NCI-H1436 treated with DMSO at 0.1 percent for 48 hours (cell line): ENCODE results near the gene LEMD2.

Source experiments
- DNase-seq: peaks from one replicate; lab custom pipeline; 2025; lab: John Stamatoyannopoulos, UW

LEMD2 gene

GRCh38 chr6:33794910-33795623, 6.1 kb upstream of the LEMD2 start:
- DNase-seq, result no peak

- no peak for DNase-seq
These were observed 4.1 kb upstream of the LEMD2 start for GRCh38 chr6:33792981-33793380.

GRCh38 chr6:33791620-33792019, 2.7 kb upstream of the LEMD2 start:
- DNase-seq, result no peak

GRCh38 chr6:33790910-33791309, 2.0 kb upstream of the LEMD2 start:
- no peak for DNase-seq

GRCh38 chr6:33790379-33790778, 1.4 kb upstream of the LEMD2 start:
- DNase-seq, result no peak

GRCh38 chr6:33789550-33789895, 593 bp upstream of the LEMD2 start:
- DNase-seq, result no peak

GRCh38 chr6:33787954-33788693, 806 bp downstream of the LEMD2 start:
- no peak for DNase-seq

- no peak for DNase-seq
These were observed 1.5 kb downstream of the LEMD2 start for GRCh38 chr6:33787346-33787953.

GRCh38 chr6:33786736-33787135, 2.2 kb downstream of the LEMD2 start:
- DNase-seq, result no peak

GRCh38 chr6:33785778-33786177, 3.2 kb downstream of the LEMD2 start:
- no peak for DNase-seq

GRCh38 chr6:33784787-33785186, 4.1 kb downstream of the LEMD2 start:
- DNase-seq, result no peak

GRCh38 chr6:33783781-33784520, 5.0 kb downstream of the LEMD2 start:
- DNase-seq, result no peak

- no peak for DNase-seq
These were observed 6.4 kb downstream of the LEMD2 start for GRCh38 chr6:33782561-33782960.

GRCh38 chr6:33781131-33781975, 7.6 kb downstream of the LEMD2 start:
- DNase-seq, result no peak

- no peak for DNase-seq
These were observed 9.0 kb downstream of the LEMD2 start for GRCh38 chr6:33779895-33780294.

- no peak for DNase-seq
These were observed 9.6 kb downstream of the LEMD2 start for GRCh38 chr6:33779290-33779689.

- DNase-seq, result no peak
These were observed 10.3 kb downstream of the LEMD2 start for GRCh38 chr6:33778444-33779121.

- no peak for DNase-seq
These were observed 11.2 kb downstream of the LEMD2 start for GRCh38 chr6:33777398-33778388.

- no peak for DNase-seq
These were observed 12.2 kb downstream of the LEMD2 start for GRCh38 chr6:33776764-33777163.

GRCh38 chr6:33776186-33776585, 12.7 kb downstream of the LEMD2 start:
- no peak for DNase-seq
